Endothelial cell of umbilical vein (primary cell): Measurements from ENCODE around the gene CBX6. TPM values are rescaled to one million over a fixed set of nuclear protein-coding genes. Genes with fewer than 3 reads are reported as not detected.

Experiments
- BruUV-seq: library from RNA; stranded (reverse); fragments of 400-500 nt; replicated peaks from 2 replicates; lab custom pipeline; 2021; lab: Mats Ljungman, UMichigan
- CTCF ChIA-PET: fragments of 300-600, 350-600 bp; sonication (Branson Sonifier 250); formaldehyde crosslinking; loops from one replicate; lab custom pipeline; 2021; ENCODE audit warnings: antibody characterized with exemption, inconsistent platforms; lab: Charles Lee
- POLR2A ChIA-PET: fragments of 300-600, 350-600 bp; sonication (Branson Sonifier 250); formaldehyde crosslinking; loops from one replicate; lab custom pipeline; 2021; ENCODE audit warnings: antibody characterized with exemption, inconsistent platforms; lab: Charles Lee
- DNase-seq: peaks from one replicate; pipeline ENCODE4 v3.0.0-alpha.2; 2011; ENCODE audit warnings: low read depth, low spot score
- FAIRE-seq: peaks from 2 replicates; lab custom pipeline; 2011; peaks lifted over from hg19 to GRCh38; lab: Jason Lieb, UNC
- H2AFZ ChIP-seq: 2 replicates; pipeline ENCODE4 v1.6.0; 2012; ENCODE audit warnings: low read depth, low read length, control low read depth, inconsistent platforms
- H3K27ac ChIP-seq: 2 replicates; pipeline ENCODE4 v1.5.1; 2011; ENCODE audit warnings: low read depth, mild to moderate bottlenecking, control low read depth, low read length, moderate library complexity; ENCODE audit not compliant: insufficient read depth
- H3K27me3 ChIP-seq, 2 experiments: 2 replicates each; pipeline versions ENCODE4 v1.6.0 to v1.6.1; 2011; ENCODE audit warnings: low read length in 2 of 2, mixed read lengths in 1 of 2; ENCODE audit not compliant: control insufficient read depth in 2 of 2, insufficient read depth in 2 of 2
- H3K36me3 ChIP-seq, 2 experiments: 2 replicates in 1 of 2; 3 replicates in 1 of 2; pipeline ENCODE4 v1.5.1; 2011; ENCODE audit warnings: low read length in 2 of 2, mild to moderate bottlenecking in 1 of 2, moderate library complexity in 1 of 2; ENCODE audit not compliant: control insufficient read depth in 2 of 2, insufficient read depth in 2 of 2; ENCODE audit errors: extremely low read depth in 1 of 2
- H3K4me1 ChIP-seq: 3 replicates; pipeline ENCODE4 v1.5.1; 2011; ENCODE audit warnings: mild to moderate bottlenecking, low read length; ENCODE audit not compliant: control insufficient read depth, insufficient read depth; ENCODE audit errors: extremely low read depth
- H3K4me2 ChIP-seq: 2 replicates; pipeline ENCODE4 v1.6.1; 2011; ENCODE audit warnings: low read length, control low read depth, mixed read lengths; ENCODE audit not compliant: insufficient read depth
- H3K4me3 ChIP-seq, 3 experiments: fragments of 200-600 bp in 1 of 3; sonication (generic), shearing (Covaris generic) in 1 of 3; replicated peaks in 1 of 3; 2 replicates each; pipeline ENCODE4 v1.5.1; 2011 to 2016; ENCODE audit warnings: control low read depth in 3 of 3, low read length in 3 of 3, mild to moderate bottlenecking in 2 of 3, inconsistent platforms in 1 of 3, low read depth in 1 of 3, moderate library complexity in 1 of 3; ENCODE audit not compliant: insufficient read depth in 1 of 3
- H3K79me2 ChIP-seq: 2 replicates; pipeline ENCODE4 v1.6.0; 2012; ENCODE audit warnings: low read length, inconsistent platforms; ENCODE audit not compliant: control insufficient read depth, insufficient read depth
- H3K9ac ChIP-seq: replicated peaks from 2 replicates; pipeline ENCODE3; 2011; ENCODE audit warnings: low read length, control low read depth; ENCODE audit not compliant: insufficient read depth; ENCODE audit errors: extremely low read depth
- H3K9me1 ChIP-seq: replicated peaks from 3 replicates; pipeline ENCODE4 v1.6.0; 2011; ENCODE audit warnings: mild to moderate bottlenecking, low read length; ENCODE audit not compliant: control insufficient read depth, insufficient read depth; ENCODE audit errors: extremely low read depth
- H3K9me3 ChIP-seq: replicated peaks from 2 replicates; pipeline ENCODE4 v1.5.1; 2012; ENCODE audit warnings: low read length, inconsistent platforms; ENCODE audit not compliant: control insufficient read depth, insufficient read depth
- H4K20me1 ChIP-seq: replicated peaks from 2 replicates; pipeline ENCODE3; 2011; ENCODE audit warnings: mild to moderate bottlenecking, low read length; ENCODE audit not compliant: control insufficient read depth, insufficient read depth; ENCODE audit errors: extremely low read depth
- EZH2 ChIP-seq: IDR thresholded peaks from 2 replicates; pipeline ENCODE4 v1.6.1; 2012; ENCODE audit warnings: borderline replicate concordance, low read depth, mild to moderate bottlenecking, moderate library complexity, low read length, inconsistent platforms; ENCODE audit not compliant: severe bottlenecking
- POLR2A ChIP-seq: IDR thresholded peaks from 2 replicates; pipeline ENCODE4 v1.6.1; 2012; ENCODE audit warnings: low read depth, mild to moderate bottlenecking, control low read depth, low read length
- dilution Hi-C: fragments of 300-500 bp; cut with MboI; formaldehyde crosslinking; loops from one replicate; pipeline ENCODE4 v1.15.0; 2019; ENCODE audit warnings: low sequenced_read_pairs; ENCODE audit not compliant: extremely low pct_ligation_motif_present
- intact Hi-C: fragments of 100-400 bp; cut with micrococcal nuclease; formaldehyde crosslinking; loops from one replicate; pipeline ENCODE4 v1.10.0; 2022
- polyA plus RNA-seq, 4 experiments: library from polyadenylated mRNA; depleted of rRNA in 3 of 4; stranded (reverse) in 3 of 4; unstranded in 1 of 4; fragments of >200 nt; gene quantifications; 2 replicates each; pipeline versions ENCODE4 v1.2.1 to v1.2.3, GENCODE V29; 2011 to 2012; ENCODE audit warnings: missing spikeins in 1 of 4
- total RNA-seq: library from RNA; stranded (reverse); gene quantifications from 2 replicates; pipeline ENCODE4 v1.2.3, GENCODE V29; 2021
- TF ChIP-seq, protein P1 (sequence below), 2 donors: IDR thresholded peaks; 1 replicate in 1 of 2; 2 replicates in 1 of 2; pipeline ENCODE4 v1.5.1; 2011; ENCODE audit warnings: low read length in 2 of 2, mild to moderate bottlenecking in 2 of 2, moderate library complexity in 2 of 2, control low read depth in 1 of 2, inconsistent platforms in 1 of 2, low read depth in 1 of 2; ENCODE audit not compliant: insufficient read depth in 1 of 2; ENCODE audit errors: extremely low read depth in 1 of 2

The CBX6 gene
- total and polyA plus RNA-seq, 2 donors (not counting 3 experiments of a cell fraction or from before 2014, with no cell fraction given), result 14.9 to 62.6 TPM

DNA sequence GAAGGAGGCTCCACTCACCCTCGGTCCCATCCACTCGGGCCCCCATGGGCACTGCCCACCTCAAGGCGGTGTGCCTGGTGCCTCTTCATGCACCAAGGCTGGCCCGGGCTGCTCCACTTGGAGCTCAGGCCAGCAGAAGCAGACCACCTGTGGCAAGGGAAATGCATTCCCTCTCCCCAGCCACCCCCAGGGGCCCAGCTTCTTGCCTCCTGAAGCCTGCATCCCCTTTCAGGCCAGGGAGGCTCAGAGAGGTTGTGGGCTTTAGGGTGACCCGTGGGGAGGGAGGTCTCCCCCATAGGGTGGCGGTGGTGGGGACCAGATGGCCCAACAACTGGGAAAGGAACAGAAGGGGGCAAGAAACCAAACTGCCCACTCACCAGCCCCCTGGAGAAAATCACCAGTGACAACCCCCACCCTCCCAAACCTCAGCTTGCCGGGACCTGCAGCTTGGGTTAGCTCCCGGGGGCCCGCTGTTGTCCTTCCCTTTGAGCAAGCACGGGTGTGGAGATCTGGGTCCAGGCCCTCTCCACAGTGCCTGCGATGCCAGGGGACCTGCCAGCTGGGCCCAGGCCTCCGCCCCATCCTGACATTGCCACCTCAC is 8.4 kb downstream of the CBX6 start:
- Histone ChIP-seq H3K36me3 (peaks cover 0 to 3% of the 10 kb centered on the region in 2 experiments), H3K27ac (no peak overlapping the region), H3K9me1 (no peaks in the 10 kb centered on the region), H3K27me3 (no peaks in the 10 kb centered on the region), H3K4me2 (no peak overlapping the region), H2AFZ (no peak overlapping the region), H3K4me3 (no peak overlapping the region), H3K4me1 (peaks cover 18% of the 10 kb centered on the region), H4K20me1 (no peaks in the 10 kb centered on the region), H3K9ac (no peak overlapping the region), H3K9me3 (no peaks in the 10 kb centered on the region), H3K79me2 (peaks cover 2% of the 10 kb centered on the region)
- no TSS peak for BruUV-seq
- FAIRE-seq (no peak), DNase-seq (no peak)
- dilution Hi-C loops (no loop called here), intact Hi-C loops (no loop called here)
- POLR2A ChIA-PET, result no interaction called here
- TF ChIP-seq EZH2 (no peak), POLR2A (peak; percentile 34)
- TF ChIP-seq, protein P1, sequence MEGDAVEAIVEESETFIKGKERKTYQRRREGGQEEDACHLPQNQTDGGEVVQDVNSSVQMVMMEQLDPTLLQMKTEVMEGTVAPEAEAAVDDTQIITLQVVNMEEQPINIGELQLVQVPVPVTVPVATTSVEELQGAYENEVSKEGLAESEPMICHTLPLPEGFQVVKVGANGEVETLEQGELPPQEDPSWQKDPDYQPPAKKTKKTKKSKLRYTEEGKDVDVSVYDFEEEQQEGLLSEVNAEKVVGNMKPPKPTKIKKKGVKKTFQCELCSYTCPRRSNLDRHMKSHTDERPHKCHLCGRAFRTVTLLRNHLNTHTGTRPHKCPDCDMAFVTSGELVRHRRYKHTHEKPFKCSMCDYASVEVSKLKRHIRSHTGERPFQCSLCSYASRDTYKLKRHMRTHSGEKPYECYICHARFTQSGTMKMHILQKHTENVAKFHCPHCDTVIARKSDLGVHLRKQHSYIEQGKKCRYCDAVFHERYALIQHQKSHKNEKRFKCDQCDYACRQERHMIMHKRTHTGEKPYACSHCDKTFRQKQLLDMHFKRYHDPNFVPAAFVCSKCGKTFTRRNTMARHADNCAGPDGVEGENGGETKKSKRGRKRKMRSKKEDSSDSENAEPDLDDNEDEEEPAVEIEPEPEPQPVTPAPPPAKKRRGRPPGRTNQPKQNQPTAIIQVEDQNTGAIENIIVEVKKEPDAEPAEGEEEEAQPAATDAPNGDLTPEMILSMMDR (IDR thresholded peaks at IDR 0.05; ENCODE audit: extremely low read depth in 1 of 2, insufficient read depth in 1 of 2, low read depth in 1 of 2, low read length in 2 of 2), result no peak
- CTCF ChIA-PET, result interaction anchor here (0.9 to 6.3 kb wide), 5 partner anchors 10 to 143 kb away, joined by 3 to 63 read pairs (median 3); no protein-coding TSS in a partner anchor
